ENCODE measurements around the gene ANGPTL7. TPM values are rescaled to one million over a fixed set of nuclear protein-coding genes. Genes with fewer than 3 reads are reported as not detected.

ANGPTL7 gene
- total RNA-seq, 1 experiment from 2014 or later: not detected

DNA sequence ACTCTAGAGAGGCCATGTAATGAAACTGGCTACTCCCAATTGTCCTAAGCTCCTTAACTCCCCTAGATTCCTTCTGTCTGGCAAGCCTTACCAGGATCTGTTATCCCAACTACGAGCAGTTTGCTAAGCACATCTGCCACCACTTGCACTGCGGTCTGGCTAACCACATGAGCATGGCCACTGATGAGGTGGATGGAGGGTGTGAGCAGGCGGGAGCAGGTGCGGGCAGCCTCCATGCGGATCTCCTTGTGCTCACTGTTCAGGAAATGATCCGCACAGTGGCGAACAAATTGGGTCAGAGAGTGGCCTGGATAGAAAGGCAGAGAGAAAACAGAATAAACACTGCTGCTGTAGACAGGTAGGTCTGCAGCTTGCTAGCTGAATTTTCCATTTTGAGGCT, 49.2 kb downstream of the ANGPTL7 start:
- Histone ChIP-seq H3K9me3 (no peaks in the 10 kb centered on the region), H3K4me3 (ENCODE audit: low read depth, low read length) (no peak overlapping the region), H3K36me3 (ENCODE audit: control insufficient read depth, insufficient read depth, low read length) (peaks cover 3% of the 10 kb centered on the region; the same call in 1 of the 2 replicates), H3K27me3 (replicated peaks; ENCODE audit: control insufficient read depth, insufficient read depth, low read length) (no peaks in the 10 kb centered on the region), H3K4me1 (no peaks in the 10 kb centered on the region)
- POLR2A ChIA-PET: no interaction called here
- H3K27ac Mint-ChIP-seq (ENCODE audit: unreplicated experiment): no peak overlapping the region
- intact Hi-C loops (cut with micrococcal nuclease; ENCODE audit: unreplicated experiment): no loop called here
- H3K4me1 Mint-ChIP-seq (ENCODE audit: low read depth, unreplicated experiment): no peaks in the 10 kb centered on the region
- peaks cover 47% of the 10 kb centered on the region for H3K36me3 Mint-ChIP-seq (ENCODE audit: insufficient read depth, unreplicated experiment)
- no peak overlapping the region for H3K4me3 Mint-ChIP-seq (ENCODE audit: unreplicated experiment)
- CTCF ChIA-PET: interaction anchor here (0.6 kb wide), 1 partner anchor 96 kb away, joined by 3 read pairs; no protein-coding TSS in a partner anchor
- no peak for DNase-seq
- H3K27me3 Mint-ChIP-seq (ENCODE audit: insufficient read depth, unreplicated experiment): no peaks in the 10 kb centered on the region
- no peak for TF ChIP-seq CTCF (IDR thresholded peaks at IDR 0.05; ENCODE audit: insufficient read depth in 1 of 2, low read depth in 1 of 2, low read length in 1 of 2, severe bottlenecking in 1 of 2, unreplicated experiment in 1 of 2)
- no TSS peak for BruUV-seq (replicated peaks)
- H3K9me3 Mint-ChIP-seq (ENCODE audit: unreplicated experiment): no peaks in the 10 kb centered on the region

GRCh38 chr1:11245248-11245647, 56.1 kb downstream of the ANGPTL7 start:
- Histone ChIP-seq H3K9me3 (no peaks in the 10 kb centered on the region), H3K36me3 (ENCODE audit: control insufficient read depth, insufficient read depth, low read length) (peaks cover 4% of the 10 kb centered on the region; the same call in 1 of the 2 replicates), H3K4me1 (no peaks in the 10 kb centered on the region), H3K4me3 (ENCODE audit: low read depth, low read length) (no peak overlapping the region), H3K27me3 (replicated peaks; ENCODE audit: control insufficient read depth, insufficient read depth, low read length) (no peaks in the 10 kb centered on the region)
- Mint-ChIP-seq H3K4me3 (ENCODE audit: unreplicated experiment) (no peak overlapping the region), H3K9me3 (ENCODE audit: unreplicated experiment) (no peaks in the 10 kb centered on the region), H3K4me1 (ENCODE audit: low read depth, unreplicated experiment) (no peaks in the 10 kb centered on the region), H3K27ac (ENCODE audit: unreplicated experiment) (no peak overlapping the region), H3K36me3 (ENCODE audit: insufficient read depth, unreplicated experiment) (peaks cover 29% of the 10 kb centered on the region), H3K27me3 (ENCODE audit: insufficient read depth, unreplicated experiment) (no peaks in the 10 kb centered on the region)
- no peak for DNase-seq
- BruUV-seq (replicated peaks): no TSS peak
- no peak for TF ChIP-seq CTCF (IDR thresholded peaks at IDR 0.05; ENCODE audit: insufficient read depth in 1 of 2, low read depth in 1 of 2, low read length in 1 of 2, severe bottlenecking in 1 of 2, unreplicated experiment in 1 of 2)
- CTCF ChIA-PET: interaction anchor here (1.3 kb wide), 1 partner anchor 17 kb away, joined by 3 read pairs; the partner anchor contains the start of gene MTOR
- intact Hi-C loops (cut with micrococcal nuclease; ENCODE audit: unreplicated experiment): no loop called here
- POLR2A ChIA-PET: no interaction called here

Other genes starting within 250 kb of the ANGPTL7 start
- gene TARDBP, start 176.7 kb upstream of the ANGPTL7 start, total RNA-seq (2022): 177 and 181 TPM in 2 replicates
- 0.32 and 0.50 TPM in 2 replicates for gene MASP2, start 142.1 kb upstream of the ANGPTL7 start, total RNA-seq (2022)
- gene SRM, start 129.3 kb upstream of the ANGPTL7 start, total RNA-seq (2022): 125 and 133 TPM in 2 replicates
- gene EXOSC10, start 89.5 kb upstream of the ANGPTL7 start, total RNA-seq (2022): 80.8 and 83.7 TPM in 2 replicates
- gene MTOR, start 73.2 kb downstream of the ANGPTL7 start, total RNA-seq (2022): 41.4 and 45.7 TPM in 2 replicates
- 13.9 and 17.0 TPM in 2 replicates for gene UBIAD1, start 83.8 kb downstream of the ANGPTL7 start, total RNA-seq (2022)